GM12878 (cell line): ENCODE data around the gene RBMS1. TPM values are rescaled to one million over a fixed set of nuclear protein-coding genes. Genes with fewer than 3 reads are reported as not detected.

Source experiments
- ATAC-seq: fragments of 200-7000 bp; cut with Tn5 transposase; 3 replicates; pipeline ENCODE4 v1.9.1; 2020; ENCODE audit warnings: mild to moderate bottlenecking, moderate library complexity
- BruUV-seq: library from RNA; stranded (reverse); fragments of 400-500 nt; replicated peaks from 2 replicates; lab custom pipeline; 2021; lab: Mats Ljungman, UMichigan
- CTCF ChIA-PET: fragments of 300-600 bp; sonication (Branson Sonifier 250); formaldehyde crosslinking; extraction: SDS; loops from one replicate; lab custom pipeline; 2021; ENCODE audit warnings: inconsistent platforms; lab: Yijun Ruan, JAX
- POLR2A ChIA-PET: fragments of 350-600 bp; formaldehyde crosslinking; extraction: SDS; loops from one replicate; lab custom pipeline; 2021; ENCODE audit warnings: inconsistent platforms; lab: Charles Lee
- RAD21 ChIA-PET: fragments of 300-600 bp; sonication (Branson Sonifier 250); formaldehyde crosslinking; loops from one replicate; lab custom pipeline; 2023; ENCODE audit warnings: antibody characterized with exemption; ENCODE audit not compliant: unreplicated experiment; lab: Charles Lee
- SMC1A ChIA-PET: fragments of 300-600 bp; sonication (Branson Sonifier 250); formaldehyde crosslinking; loops from one replicate; lab custom pipeline; 2023; ENCODE audit not compliant: unreplicated experiment, uncharacterized antibody; lab: Charles Lee
- DNase-seq: peaks from one replicate; pipeline ENCODE4 v3.0.0-alpha.2; 2011; ENCODE audit warnings: low read depth, low spot score
- FAIRE-seq: peaks from 3 replicates; lab custom pipeline; 2011; peaks lifted over from hg19 to GRCh38; lab: Jason Lieb, UNC
- H2AFZ ChIP-seq: 2 replicates; pipeline ENCODE4 v1.6.0; 2011; ENCODE audit warnings: low read depth, low read length, control low read depth; ENCODE audit not compliant: control insufficient read depth
- H3K27ac ChIP-seq: 2 replicates; pipeline ENCODE4 v1.5.1; 2011; ENCODE audit warnings: control low read depth; ENCODE audit not compliant: control insufficient read depth, insufficient read depth
- H3K27me3 ChIP-seq, 2 experiments: replicated peaks in 1 of 2; 2 replicates each; pipeline versions ENCODE4 v1.6.0 to v1.6.1; 2011; ENCODE audit warnings: low read length in 1 of 2; ENCODE audit not compliant: control insufficient read depth in 2 of 2, insufficient read depth in 2 of 2
- H3K36me3 ChIP-seq, 2 experiments: 2 replicates each; pipeline ENCODE4 v1.5.1; 2011; ENCODE audit warnings: low read length in 1 of 2; ENCODE audit not compliant: control insufficient read depth in 2 of 2, insufficient read depth in 2 of 2
- H3K4me1 ChIP-seq: 2 replicates; pipeline ENCODE4 v1.6.1; 2011; ENCODE audit warnings: mild to moderate bottlenecking, low read length, moderate library complexity, mixed read lengths; ENCODE audit not compliant: control insufficient read depth, insufficient read depth
- H3K4me2 ChIP-seq: 2 replicates; pipeline ENCODE4 v1.6.0; 2011; ENCODE audit warnings: control low read depth; ENCODE audit not compliant: control insufficient read depth, insufficient read depth
- H3K4me3 ChIP-seq: fragments of 200-600 bp; sonication (generic); 2 replicates; pipeline ENCODE4 v1.5.1; 2016
- H3K79me2 ChIP-seq: 2 replicates; pipeline ENCODE4 v1.6.0; 2011; ENCODE audit warnings: low read length; ENCODE audit not compliant: control insufficient read depth, insufficient read depth
- H3K9ac ChIP-seq: 2 replicates; pipeline ENCODE4 v1.8.0; 2011; ENCODE audit warnings: low read length, control low read depth, mixed read lengths; ENCODE audit not compliant: control insufficient read depth, insufficient read depth
- H3K9me3 ChIP-seq: replicated peaks from 3 replicates; pipeline ENCODE4 v1.5.1; 2011; ENCODE audit warnings: mild to moderate bottlenecking, low read length; ENCODE audit not compliant: control insufficient read depth, insufficient read depth
- H4K20me1 ChIP-seq: 2 replicates; pipeline ENCODE4 v1.6.0; 2011; ENCODE audit not compliant: control insufficient read depth, insufficient read depth
- CEBPB ChIP-seq, 2 experiments: fragments of 150-350 bp in 1 of 2; IDR thresholded peaks; 2 replicates each; pipeline ENCODE4 v1.6.1; 2012 to 2014; ENCODE audit warnings: low read depth in 2 of 2, low read length in 2 of 2, borderline replicate concordance in 1 of 2, inconsistent platforms in 1 of 2
- DPF2 ChIP-seq: fragments of 450-650 bp; IDR thresholded peaks from 2 replicates; pipeline ENCODE4 v1.6.1; 2017; ENCODE audit warnings: mild to moderate bottlenecking
- ETV6 ChIP-seq, 2 experiments: fragments of 450-650 bp in 1 of 2; IDR thresholded peaks in 1 of 2; conservative IDR thresholded peaks in 1 of 2; 2 replicates each; pipeline ENCODE4 v1.6.1; 2014; ENCODE audit warnings: antibody characterized with exemption in 1 of 2, borderline replicate concordance in 1 of 2, low read depth in 1 of 2, mild to moderate bottlenecking in 1 of 2, moderate library complexity in 1 of 2
- GATAD2B ChIP-seq: fragments of 450-650 bp; conservative IDR thresholded peaks from 2 replicates; pipeline ENCODE4 v1.6.1; 2017; ENCODE audit warnings: low read depth, mild to moderate bottlenecking, moderate library complexity
- KDM1A ChIP-seq: fragments of 200-600 bp; sonication (generic); IDR thresholded peaks from 2 replicates; pipeline ENCODE4 v1.6.1; 2016; ENCODE audit warnings: borderline replicate concordance
- PAX5 ChIP-seq: IDR thresholded peaks from 2 replicates; pipeline ENCODE4 v1.6.1; 2011; ENCODE audit warnings: low read depth, low read length, borderline replicate concordance
- PML ChIP-seq: IDR thresholded peaks from 2 replicates; pipeline ENCODE4 v1.6.1; 2012; ENCODE audit warnings: low read length, inconsistent platforms
- STAT3 ChIP-seq: IDR thresholded peaks from 2 replicates; pipeline ENCODE4 v1.6.1; 2011; ENCODE audit warnings: low read depth, low read length, improper control_type of control experiment
- ZNF207 ChIP-seq: fragments of 450-650 bp; IDR thresholded peaks from 2 replicates; pipeline ENCODE4 v1.6.1; 2014; ENCODE audit warnings: antibody characterized with exemption, mild to moderate bottlenecking, borderline replicate concordance
- ZZZ3 ChIP-seq: IDR thresholded peaks from 2 replicates; pipeline ENCODE4 v1.6.1; 2011; ENCODE audit warnings: low read depth; ENCODE audit not compliant: control insufficient read depth, insufficient read length
- WGBS: methylation state at CpG from one replicate; pipeline ENCODE4 v1.1.6; 2016; ENCODE audit warnings: low lambda C conversion rate; ENCODE audit not compliant: insufficient replicate concordance, insufficient coverage; ENCODE audit errors: missing lambda C conversion rate; 5-methylcytosine and 5-hydroxymethylcytosine counted together
- in situ Hi-C: fragments of 300-500 bp; cut with MboI; formaldehyde crosslinking; loops from 9 replicates; pipeline ENCODE4 v1.14.3; 2018; ENCODE audit warnings: mixed read lengths
- intact Hi-C: fragments of 100-400 bp; cut with micrococcal nuclease; formaldehyde crosslinking; loops from one replicate; pipeline ENCODE4 v1.14.2; 2022; ENCODE audit not compliant: unreplicated experiment
- polyA plus RNA-seq, 11 experiments: library from polyadenylated mRNA; depleted of rRNA in 4 of 11; unstranded in 6 of 11; stranded (reverse) in 5 of 11; fragments of >200 nt; fragmentation: Nextera tagmentation in 4 of 11; fragmentation: Illumina TruSeq in 1 of 11; extraction: Ambion mirVana in 4 of 11; extraction: Trizol in 1 of 11; gene quantifications; 1 replicate in 1 of 11; 2 replicates in 10 of 11; pipeline versions ENCODE4 v1.2.1 to v1.2.3, GENCODE V29; 2011 to 2016; ENCODE audit warnings: inconsistent platforms in 2 of 11, missing spikeins in 2 of 11, low read depth in 1 of 11
- total RNA-seq, 4 experiments: library from RNA; depleted of rRNA in 3 of 4; stranded (reverse); fragments of >200 nt in 3 of 4; fragmentation: Illumina TruSeq in 1 of 4; extraction: Trizol in 1 of 4; gene quantifications; 2 replicates each; pipeline versions ENCODE4 v1.2.1 to v1.2.3, GENCODE V29; 2013 to 2021
- TF ChIP-seq, protein P1 (sequence below): fragments of 450-650 bp; IDR thresholded peaks from 2 replicates; pipeline ENCODE4 v1.6.1; 2014; ENCODE audit warnings: mild to moderate bottlenecking
- TF ChIP-seq, protein P2 (sequence below): IDR thresholded peaks from 2 replicates; pipeline ENCODE4 v1.6.1; 2011; ENCODE audit warnings: borderline replicate concordance, low read depth, mild to moderate bottlenecking, moderate library complexity, low read length; ENCODE audit not compliant: insufficient read depth, poor library complexity, severe bottlenecking
- TF ChIP-seq, protein P3 (sequence below): IDR thresholded peaks from 2 replicates; pipeline ENCODE4 v1.6.1; 2012; ENCODE audit warnings: mild to moderate bottlenecking, low read depth, low read length

RBMS1 gene
- total and polyA plus RNA-seq, 10 of the 15 experiments (the other 5 are each of a cell fraction or from before 2014, with no cell fraction given) = 0.04 to 0.31 (median 0.17) TPM; not detected in 1

GRCh38 chr2:160429248-160430000, 64.2 kb downstream of the RBMS1 start (continued):
- TF ChIP-seq, protein P1, sequence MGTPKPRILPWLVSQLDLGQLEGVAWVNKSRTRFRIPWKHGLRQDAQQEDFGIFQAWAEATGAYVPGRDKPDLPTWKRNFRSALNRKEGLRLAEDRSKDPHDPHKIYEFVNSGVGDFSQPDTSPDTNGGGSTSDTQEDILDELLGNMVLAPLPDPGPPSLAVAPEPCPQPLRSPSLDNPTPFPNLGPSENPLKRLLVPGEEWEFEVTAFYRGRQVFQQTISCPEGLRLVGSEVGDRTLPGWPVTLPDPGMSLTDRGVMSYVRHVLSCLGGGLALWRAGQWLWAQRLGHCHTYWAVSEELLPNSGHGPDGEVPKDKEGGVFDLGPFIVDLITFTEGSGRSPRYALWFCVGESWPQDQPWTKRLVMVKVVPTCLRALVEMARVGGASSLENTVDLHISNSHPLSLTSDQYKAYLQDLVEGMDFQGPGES = no peak

GRCh38 chr2:160428405-160428763, 65.2 kb downstream of the RBMS1 start:
- Histone ChIP-seq H3K79me2 (no peaks in the 10 kb centered on the region), H3K27me3 (no peaks in the 10 kb centered on the region), H3K9ac (no peak overlapping the region), H3K27ac (no peak overlapping the region), H2AFZ (peak overlapping the region; percentile 40; the same call in 1 of the 2 replicates), H3K4me1 (no peaks in the 10 kb centered on the region; the same call in 1 of the 2 replicates), H3K4me2 (peak overlapping the region; percentile 15; the same call in 1 of the 2 replicates), H3K36me3 (no peaks in the 10 kb centered on the region), H4K20me1 (no peaks in the 10 kb centered on the region), H3K4me3 (no peak overlapping the region), H3K9me3 (no peaks in the 10 kb centered on the region; the same call in 2 of the 3 replicates)
- 40% methylated on average over 4 of the region's 4 CpGs for WGBS
- ChIA-PET CTCF (interaction anchor here (1.0 to 5.1 kb wide), 11 partner anchors 8 to 636 kb away, joined by 3 to 44 read pairs (median 6); no protein-coding TSS in a partner anchor), POLR2A (no interaction called here), SMC1A (interaction anchor here (0.8 to 2.0 kb wide), 4 partner anchors 17 to 542 kb away, joined by 3 to 6 read pairs (median 3); no protein-coding TSS in a partner anchor), RAD21 (interaction anchor here (1.3 to 2.5 kb wide), 3 partner anchors 541 to 636 kb away, joined by 4 to 14 read pairs (median 8); no protein-coding TSS in a partner anchor)
- in situ Hi-C loops = no loop called here
- DNase-seq (no peak), ATAC-seq (no peak), FAIRE-seq (no peak)
- BruUV-seq = no TSS peak
- intact Hi-C loops = loop anchor here (5.0 kb wide), 1 partner anchor 316 kb away; no protein-coding TSS in a partner anchor
- TF ChIP-seq DPF2 (no peak), ETV6 (conservative IDR thresholded peaks at IDR 0.05 in 1 of 2, IDR thresholded peaks at IDR 0.05 in 1 of 2; ENCODE audit: borderline replicate concordance in 1 of 2, low read depth in 1 of 2) (no peak), PML (no peak), GATAD2B (no peak), STAT3 (no peak), PAX5 (no peak), CEBPB (IDR thresholded peaks at IDR 0.05; ENCODE audit: borderline replicate concordance in 1 of 2, low read depth in 2 of 2, low read length in 2 of 2) (no peak), KDM1A (no peak), ZNF207 (no peak), ZZZ3 (no peak)
- TF ChIP-seq, protein P1 = no peak
- TF ChIP-seq, protein P2, sequence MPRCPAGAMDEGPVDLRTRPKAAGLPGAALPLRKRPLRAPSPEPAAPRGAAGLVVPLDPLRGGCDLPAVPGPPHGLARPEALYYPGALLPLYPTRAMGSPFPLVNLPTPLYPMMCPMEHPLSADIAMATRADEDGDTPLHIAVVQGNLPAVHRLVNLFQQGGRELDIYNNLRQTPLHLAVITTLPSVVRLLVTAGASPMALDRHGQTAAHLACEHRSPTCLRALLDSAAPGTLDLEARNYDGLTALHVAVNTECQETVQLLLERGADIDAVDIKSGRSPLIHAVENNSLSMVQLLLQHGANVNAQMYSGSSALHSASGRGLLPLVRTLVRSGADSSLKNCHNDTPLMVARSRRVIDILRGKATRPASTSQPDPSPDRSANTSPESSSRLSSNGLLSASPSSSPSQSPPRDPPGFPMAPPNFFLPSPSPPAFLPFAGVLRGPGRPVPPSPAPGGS = no peak
- TF ChIP-seq, protein P3, sequence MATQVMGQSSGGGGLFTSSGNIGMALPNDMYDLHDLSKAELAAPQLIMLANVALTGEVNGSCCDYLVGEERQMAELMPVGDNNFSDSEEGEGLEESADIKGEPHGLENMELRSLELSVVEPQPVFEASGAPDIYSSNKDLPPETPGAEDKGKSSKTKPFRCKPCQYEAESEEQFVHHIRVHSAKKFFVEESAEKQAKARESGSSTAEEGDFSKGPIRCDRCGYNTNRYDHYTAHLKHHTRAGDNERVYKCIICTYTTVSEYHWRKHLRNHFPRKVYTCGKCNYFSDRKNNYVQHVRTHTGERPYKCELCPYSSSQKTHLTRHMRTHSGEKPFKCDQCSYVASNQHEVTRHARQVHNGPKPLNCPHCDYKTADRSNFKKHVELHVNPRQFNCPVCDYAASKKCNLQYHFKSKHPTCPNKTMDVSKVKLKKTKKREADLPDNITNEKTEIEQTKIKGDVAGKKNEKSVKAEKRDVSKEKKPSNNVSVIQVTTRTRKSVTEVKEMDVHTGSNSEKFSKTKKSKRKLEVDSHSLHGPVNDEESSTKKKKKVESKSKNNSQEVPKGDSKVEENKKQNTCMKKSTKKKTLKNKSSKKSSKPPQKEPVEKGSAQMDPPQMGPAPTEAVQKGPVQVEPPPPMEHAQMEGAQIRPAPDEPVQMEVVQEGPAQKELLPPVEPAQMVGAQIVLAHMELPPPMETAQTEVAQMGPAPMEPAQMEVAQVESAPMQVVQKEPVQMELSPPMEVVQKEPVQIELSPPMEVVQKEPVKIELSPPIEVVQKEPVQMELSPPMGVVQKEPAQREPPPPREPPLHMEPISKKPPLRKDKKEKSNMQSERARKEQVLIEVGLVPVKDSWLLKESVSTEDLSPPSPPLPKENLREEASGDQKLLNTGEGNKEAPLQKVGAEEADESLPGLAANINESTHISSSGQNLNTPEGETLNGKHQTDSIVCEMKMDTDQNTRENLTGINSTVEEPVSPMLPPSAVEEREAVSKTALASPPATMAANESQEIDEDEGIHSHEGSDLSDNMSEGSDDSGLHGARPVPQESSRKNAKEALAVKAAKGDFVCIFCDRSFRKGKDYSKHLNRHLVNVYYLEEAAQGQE = no peak
